GM15510 (cell line): ENCODE data around the gene ARHGAP36.

Experiments used
- POLR2A ChIP-seq: IDR thresholded peaks from 3 replicates; pipeline ENCODE4 v1.6.1; 2011; ENCODE audit warnings: borderline replicate concordance; ENCODE audit not compliant: insufficient read length; ENCODE audit errors: extremely low read depth

ARHGAP36 gene

DNA sequence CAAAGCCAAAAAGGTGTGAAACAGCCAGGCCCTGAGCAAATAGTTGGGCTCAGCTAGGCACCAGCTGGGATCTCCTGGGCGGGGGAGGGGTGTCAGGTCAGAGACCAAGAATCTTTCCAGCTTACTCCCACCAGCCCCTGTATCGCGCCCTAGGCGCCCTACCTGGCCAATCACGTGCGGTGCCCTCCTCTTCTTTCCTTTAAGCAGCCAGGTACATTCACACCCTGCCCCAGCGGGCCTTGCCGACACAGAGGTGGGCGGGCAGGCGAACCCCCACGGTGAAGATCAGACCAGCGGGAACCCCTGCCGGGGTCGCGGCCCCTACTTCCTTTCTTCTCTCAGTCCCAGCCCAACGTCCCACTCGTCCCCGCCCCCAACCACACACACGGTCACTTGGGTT lies 9.1 kb downstream of the ARHGAP36 start:
- no peak for TF ChIP-seq POLR2A

DNA sequence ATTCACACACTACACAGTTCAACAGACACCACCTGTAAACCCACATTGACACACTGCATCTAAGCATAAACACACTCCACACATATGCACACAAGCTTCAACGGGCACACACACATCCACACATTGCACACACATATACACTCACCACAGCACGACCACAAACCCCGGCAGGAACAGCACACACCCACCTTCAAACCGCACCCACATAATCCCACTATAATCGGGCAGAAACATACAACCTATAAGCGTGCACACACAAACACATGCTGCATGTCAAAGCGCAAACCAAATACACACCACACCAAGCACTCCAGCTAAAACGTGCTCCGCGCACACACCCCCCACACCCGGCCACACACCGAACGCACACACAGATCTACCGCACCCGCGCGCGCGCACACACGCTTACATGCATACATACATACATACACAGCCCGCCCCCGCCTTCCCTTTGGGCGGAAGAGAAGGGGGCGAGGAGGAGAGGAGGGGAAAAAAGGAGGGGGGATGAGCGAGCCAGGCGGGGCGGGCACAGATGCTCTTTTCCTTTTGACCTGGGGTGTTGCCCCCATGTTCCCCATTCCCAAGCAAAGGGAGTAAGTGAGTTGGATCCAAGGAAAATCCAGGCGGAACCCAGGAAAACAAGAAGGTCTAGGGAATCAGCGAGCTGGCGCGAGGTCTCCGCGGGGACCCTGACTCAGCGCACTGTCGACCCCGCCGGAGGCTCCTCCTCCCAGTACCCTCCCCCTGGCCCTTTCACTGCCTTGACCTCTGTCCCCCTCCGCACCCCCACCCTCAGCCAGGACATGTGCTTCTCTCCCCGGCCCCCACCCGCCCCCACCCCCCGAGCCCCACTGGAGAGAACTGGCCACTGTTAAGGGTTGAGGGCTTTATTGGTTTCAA lies 9.9 kb downstream of the ARHGAP36 start:
- TF ChIP-seq POLR2A: no peak

- TF ChIP-seq POLR2A: no peak
Observed at GRCh38 chrX:131068945-131069719, 11.0 kb downstream of the ARHGAP36 start.

- TF ChIP-seq POLR2A: no peak
Observed at GRCh38 chrX:131072871-131073571, 14.9 kb downstream of the ARHGAP36 start.

DNA sequence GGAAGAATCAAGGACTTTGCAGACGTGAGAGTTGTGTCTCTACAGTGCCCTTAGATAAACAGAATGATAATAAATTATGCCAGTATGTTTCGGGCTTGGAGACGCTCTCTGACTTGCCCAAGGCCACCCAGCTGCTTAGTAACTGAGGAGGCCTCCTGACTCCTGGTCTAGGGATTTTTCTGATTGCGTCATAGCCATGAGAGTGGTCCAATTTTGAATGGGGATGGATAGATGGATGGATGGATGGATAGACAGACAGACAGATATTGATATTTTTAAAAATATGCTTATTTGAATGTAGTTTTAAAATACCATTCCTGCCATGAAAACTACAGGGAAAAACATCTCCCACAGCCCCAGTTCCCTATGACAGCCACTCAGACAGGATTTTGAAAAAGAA lies 15.5 kb downstream of the ARHGAP36 start:
- TF ChIP-seq POLR2A: no peak

- no peak for TF ChIP-seq POLR2A
Observed at GRCh38 chrX:131081772-131082740, 23.9 kb downstream of the ARHGAP36 start.

DNA sequence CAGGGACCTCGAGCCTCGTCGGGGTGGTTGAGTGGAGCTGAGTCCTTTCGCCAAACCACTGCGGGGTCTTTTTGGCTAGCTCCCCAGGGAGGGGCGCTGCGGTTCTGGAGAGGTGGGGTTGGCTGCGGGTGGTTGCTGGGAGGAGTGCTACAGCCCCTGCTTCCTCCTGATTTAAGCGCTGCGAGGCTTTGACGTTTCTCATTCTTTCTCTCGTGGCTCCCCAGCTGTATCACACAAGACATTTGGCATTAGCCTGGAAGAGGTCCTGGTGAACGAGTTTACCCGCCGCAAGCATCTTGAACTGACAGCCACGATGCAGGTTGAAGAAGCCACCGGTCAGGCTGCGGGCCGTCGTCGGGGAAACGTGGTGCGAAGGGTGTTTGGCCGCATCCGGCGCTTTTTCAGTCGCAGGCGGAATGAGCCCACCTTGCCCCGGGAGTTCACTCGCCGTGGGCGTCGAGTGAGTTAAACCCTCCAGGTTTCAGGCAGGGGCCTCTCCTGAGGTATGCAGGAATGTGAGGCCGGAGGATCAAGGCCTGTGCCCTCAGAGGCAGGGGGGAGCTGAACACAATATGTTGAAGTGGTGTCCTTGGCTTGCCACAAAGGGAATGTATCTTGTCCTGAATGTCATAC lies 25.5 kb downstream of the ARHGAP36 start:
- TF ChIP-seq POLR2A: no peak

DNA sequence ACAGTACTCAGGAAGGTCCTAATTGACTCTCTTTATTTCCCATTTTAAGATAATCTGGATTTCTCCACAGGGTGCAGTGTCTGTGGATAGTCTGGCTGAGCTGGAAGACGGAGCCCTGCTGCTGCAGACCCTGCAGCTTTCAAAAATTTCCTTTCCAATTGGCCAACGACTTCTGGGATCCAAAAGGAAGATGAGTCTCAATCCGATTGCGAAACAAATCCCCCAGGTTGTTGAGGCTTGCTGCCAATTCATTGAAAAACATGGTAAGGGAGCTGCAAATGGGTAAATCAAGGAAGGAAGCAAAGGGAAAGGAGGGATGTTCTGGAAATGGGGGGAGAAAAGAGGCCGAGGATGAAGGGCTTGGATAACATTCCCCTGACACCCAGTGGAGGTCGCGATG lies 26.0 kb downstream of the ARHGAP36 start:
- no peak for TF ChIP-seq POLR2A

- no peak for TF ChIP-seq POLR2A
Observed at GRCh38 chrX:131136776-131137175, 78.6 kb downstream of the ARHGAP36 start.

DNA sequence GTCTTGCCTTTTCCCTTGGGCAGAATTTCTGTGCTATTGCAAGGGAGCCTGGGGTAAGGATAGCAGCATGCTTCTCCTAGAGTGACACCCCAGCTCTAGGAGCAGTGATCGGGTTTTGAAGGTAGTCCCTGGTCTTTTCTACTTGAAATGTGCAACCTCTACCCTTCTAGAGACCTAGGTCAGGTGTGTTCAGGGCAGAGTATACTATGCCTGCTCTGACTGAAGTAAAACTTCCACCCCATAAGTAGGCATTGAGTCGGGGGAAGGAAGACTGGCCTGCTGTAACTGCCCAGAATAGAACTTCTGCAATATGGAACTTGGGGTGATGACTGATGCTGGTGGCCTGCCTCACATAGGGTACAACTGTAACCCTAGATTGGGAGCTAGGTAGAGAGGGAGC lies 80.9 kb downstream of the ARHGAP36 start:
- TF ChIP-seq POLR2A: no peak
